GM23338 (cell line): ENCODE results near the gene CADPS2. TPM values are rescaled to one million over a fixed set of nuclear protein-coding genes. Genes with fewer than 3 reads are reported as not detected.

Experiments
- ATAC-seq: fragments of 200-7000 bp; cut with Tn5 transposase; 3 replicates; pipeline ENCODE4 v1.9.1; 2020
- DNase-seq: peaks from one replicate; pipeline ENCODE4 v3.0.0-alpha.2; 2015; ENCODE audit warnings: low spot score
- H2AFZ ChIP-seq: fragments of 200-600 bp; sonication (generic); 2 replicates; pipeline ENCODE4 v1.8.0; 2016; ENCODE audit warnings: antibody characterized with exemption, mild to moderate bottlenecking, moderate library complexity
- H3F3A ChIP-seq: fragments of 200-600 bp; sonication (generic); replicated peaks from 2 replicates; pipeline ENCODE4 v1.8.0; 2017; ENCODE audit warnings: antibody characterized with exemption, mixed run types, low read depth
- H3K27ac ChIP-seq: fragments of 200-600 bp; sonication (generic); 2 replicates; pipeline ENCODE4 v1.6.1; 2016; ENCODE audit warnings: low read depth
- H3K27me3 ChIP-seq: fragments of 200-600 bp; sonication (generic); 2 replicates; pipeline ENCODE4 v1.8.0; 2016; ENCODE audit warnings: mild to moderate bottlenecking, mixed run types, moderate library complexity; ENCODE audit not compliant: insufficient read depth
- H3K36me3 ChIP-seq: fragments of 200-600 bp; sonication (generic); 2 replicates; pipeline ENCODE4 v1.8.0; 2016; ENCODE audit warnings: mild to moderate bottlenecking; ENCODE audit not compliant: insufficient read depth
- H3K4me1 ChIP-seq: fragments of 200-600 bp; sonication (generic); 2 replicates; pipeline ENCODE4 v1.8.0; 2016; ENCODE audit warnings: mild to moderate bottlenecking, moderate library complexity; ENCODE audit not compliant: insufficient read depth
- H3K4me2 ChIP-seq: fragments of 200-600 bp; sonication (generic); 2 replicates; pipeline ENCODE4 v1.7.1; 2017; ENCODE audit warnings: mixed run types
- H3K4me3 ChIP-seq: fragments of 200-600 bp; sonication (generic); 2 replicates; pipeline ENCODE4 v1.6.1; 2016; ENCODE audit warnings: mixed run types
- H3K79me2 ChIP-seq: fragments of 200-600 bp; sonication (generic); replicated peaks from 2 replicates; pipeline ENCODE4 v1.8.0; 2017; ENCODE audit warnings: mild to moderate bottlenecking; ENCODE audit not compliant: insufficient read depth
- H3K9me2 ChIP-seq: fragments of 200-600 bp; sonication (generic); 2 replicates; pipeline ENCODE4 v1.8.0; 2017; ENCODE audit not compliant: insufficient read depth
- H4K20me1 ChIP-seq: fragments of 200-600 bp; sonication (generic); replicated peaks from 2 replicates; pipeline ENCODE4 v1.8.0; 2017; ENCODE audit warnings: mild to moderate bottlenecking; ENCODE audit not compliant: insufficient read depth
- H3K27ac Mint-ChIP-seq: 2 replicates; pipeline ENCODE4 v1.8.0; 2020; ENCODE audit warnings: inconsistent platforms, mild to moderate bottlenecking, moderate library complexity, mixed read lengths
- H3K27me3 Mint-ChIP-seq: 3 replicates; pipeline ENCODE4 v1.8.0; 2022; ENCODE audit warnings: low read depth, mild to moderate bottlenecking, moderate library complexity, mixed read lengths, inconsistent platforms; ENCODE audit not compliant: insufficient read depth, poor library complexity
- H3K36me3 Mint-ChIP-seq: 3 replicates; pipeline ENCODE4 v1.8.0; 2021; ENCODE audit warnings: low read depth, mild to moderate bottlenecking, inconsistent platforms, moderate library complexity, mixed read lengths
- H3K4me1 Mint-ChIP-seq: 3 replicates; pipeline ENCODE4 v1.8.0; 2020; ENCODE audit warnings: mild to moderate bottlenecking, inconsistent platforms, mixed read lengths
- H3K4me3 Mint-ChIP-seq: 3 replicates; pipeline ENCODE4 v1.8.0; 2021; ENCODE audit warnings: moderate library complexity, mild to moderate bottlenecking, inconsistent platforms, mixed read lengths
- H3K9me3 Mint-ChIP-seq: 3 replicates; pipeline ENCODE4 v1.8.0; 2020; ENCODE audit warnings: moderate library complexity, mild to moderate bottlenecking, inconsistent platforms, mixed read lengths
- CREB1 ChIP-seq: fragments of 250-450 bp; sonication (Bioruptor Pico); IDR thresholded peaks from 2 replicates; pipeline ENCODE4 v1.5.0; 2020; ENCODE audit warnings: low read depth, mild to moderate bottlenecking, moderate library complexity
- CTCF ChIP-seq, 2 experiments: fragments of 200-600 bp in 1 of 2; sonication (generic) in 1 of 2; conservative IDR thresholded peaks; 2 replicates each; pipeline versions ENCODE4 v1.5.1 to v1.6.1; 2016 to 2017; ENCODE audit warnings: antibody characterized with exemption in 2 of 2, low read depth in 2 of 2, mild to moderate bottlenecking in 2 of 2, moderate library complexity in 1 of 2
- ETS1 ChIP-seq: IDR thresholded peaks from 2 replicates; pipeline ENCODE4 v1.6.1; 2016; ENCODE audit warnings: antibody characterized with exemption
- EZH2 ChIP-seq: fragments of 200-600 bp; sonication (generic); IDR thresholded peaks from one replicate; pipeline ENCODE4 v1.8.0; 2017; ENCODE audit warnings: antibody characterized with exemption, mild to moderate bottlenecking, low read depth; ENCODE audit not compliant: unreplicated experiment
- EZH2phosphoT487 ChIP-seq: fragments of 200-600 bp; sonication (generic); IDR thresholded peaks from one replicate; pipeline ENCODE4 v1.8.1; 2018; ENCODE audit warnings: antibody characterized with exemption; ENCODE audit not compliant: unreplicated experiment
- JUNB ChIP-seq: IDR thresholded peaks from one replicate; pipeline ENCODE4 v1.6.1; 2016; ENCODE audit warnings: antibody characterized with exemption; ENCODE audit not compliant: unreplicated experiment
- NANOG ChIP-seq: IDR thresholded peaks from 2 replicates; pipeline ENCODE4 v1.6.1; 2016; ENCODE audit warnings: antibody characterized with exemption, borderline replicate concordance
- POLR2AphosphoS5 ChIP-seq: IDR thresholded peaks from 2 replicates; pipeline ENCODE4 v1.6.1; 2016; ENCODE audit warnings: antibody characterized with exemption, low read depth
- STAT1 ChIP-seq: IDR thresholded peaks from one replicate; pipeline ENCODE4 v1.6.1; 2016; ENCODE audit warnings: antibody characterized with exemption; ENCODE audit not compliant: unreplicated experiment
- ZNF114 ChIP-seq: fragments of 250-450 bp; sonication (Bioruptor Pico); IDR thresholded peaks from 2 replicates; pipeline ENCODE4 v1.5.0; 2020; ENCODE audit warnings: mild to moderate bottlenecking, moderate library complexity
- ZNF331 ChIP-seq: fragments of 250-450 bp; sonication (Bioruptor Pico); IDR thresholded peaks from 2 replicates; pipeline ENCODE4 v1.5.0; 2020; ENCODE audit warnings: low read depth, mild to moderate bottlenecking, moderate library complexity
- ZNF462 ChIP-seq: fragments of 250-450 bp; sonication (Bioruptor Pico); IDR thresholded peaks from 2 replicates; pipeline ENCODE4 v1.5.0; 2020; ENCODE audit warnings: mild to moderate bottlenecking, moderate library complexity
- polyA plus RNA-seq: library from polyadenylated mRNA; unstranded; fragments of >200 nt; fragmentation: Nextera tagmentation; extraction: Ambion mirVana; gene quantifications from 2 replicates; pipeline ENCODE4 v1.2.1, GENCODE V29; 2016
- total RNA-seq: library from RNA; depleted of rRNA; stranded (reverse); fragments of >200 nt; shearing (Covaris generic); gene quantifications from 2 replicates; pipeline ENCODE4 v1.2.3, GENCODE V29; 2014
- TF ChIP-seq, protein P1 (sequence below): IDR thresholded peaks from one replicate; pipeline ENCODE4 v1.6.1; 2018; ENCODE audit warnings: antibody characterized with exemption; ENCODE audit not compliant: unreplicated experiment

Gene CADPS2
- total and polyA plus RNA-seq, 2 experiments from 2014 or later: 16.3 to 36.9 TPM

DNA sequence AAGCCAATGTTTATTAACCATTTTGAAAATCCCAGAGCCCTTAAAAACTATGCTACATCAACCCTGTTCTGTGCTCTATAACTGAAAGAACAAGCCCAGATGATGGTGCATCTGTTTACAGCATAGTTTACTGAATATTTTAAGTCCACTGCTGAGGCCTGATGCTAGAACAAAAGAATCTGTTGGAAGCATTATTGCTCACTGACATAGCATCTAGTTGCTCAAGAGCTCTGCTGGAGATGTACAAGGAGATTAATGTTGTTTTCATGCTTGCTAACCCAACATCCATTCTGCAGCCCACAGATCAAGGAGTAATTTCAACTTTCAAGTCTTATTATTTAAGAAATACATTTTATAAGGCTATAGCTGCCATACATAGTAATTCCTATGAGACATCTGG is 400.4 kb downstream of the CADPS2 start:
- H3K9me3 Mint-ChIP-seq: no peaks in the 10 kb centered on the region
- TF ChIP-seq ETS1: no peak
- TF ChIP-seq EZH2: no peak
- no peak for TF ChIP-seq POLR2AphosphoS5
- TF ChIP-seq STAT1: no peak
- TF ChIP-seq NANOG: no peak
- no peak for TF ChIP-seq JUNB
- TF ChIP-seq CREB1 (CRISPR knock-in tag): no peak
- TF ChIP-seq ZNF462 (CRISPR knock-in tag): no peak
- no peak for TF ChIP-seq ZNF114 (CRISPR knock-in tag)
- no peak for TF ChIP-seq ZNF331
- no peak for TF ChIP-seq EZH2phosphoT487
- no peak for TF ChIP-seq CTCF (conservative IDR thresholded peaks at IDR 0.05; ENCODE audit: low read depth in 2 of 2)
- TF ChIP-seq, protein P1, sequence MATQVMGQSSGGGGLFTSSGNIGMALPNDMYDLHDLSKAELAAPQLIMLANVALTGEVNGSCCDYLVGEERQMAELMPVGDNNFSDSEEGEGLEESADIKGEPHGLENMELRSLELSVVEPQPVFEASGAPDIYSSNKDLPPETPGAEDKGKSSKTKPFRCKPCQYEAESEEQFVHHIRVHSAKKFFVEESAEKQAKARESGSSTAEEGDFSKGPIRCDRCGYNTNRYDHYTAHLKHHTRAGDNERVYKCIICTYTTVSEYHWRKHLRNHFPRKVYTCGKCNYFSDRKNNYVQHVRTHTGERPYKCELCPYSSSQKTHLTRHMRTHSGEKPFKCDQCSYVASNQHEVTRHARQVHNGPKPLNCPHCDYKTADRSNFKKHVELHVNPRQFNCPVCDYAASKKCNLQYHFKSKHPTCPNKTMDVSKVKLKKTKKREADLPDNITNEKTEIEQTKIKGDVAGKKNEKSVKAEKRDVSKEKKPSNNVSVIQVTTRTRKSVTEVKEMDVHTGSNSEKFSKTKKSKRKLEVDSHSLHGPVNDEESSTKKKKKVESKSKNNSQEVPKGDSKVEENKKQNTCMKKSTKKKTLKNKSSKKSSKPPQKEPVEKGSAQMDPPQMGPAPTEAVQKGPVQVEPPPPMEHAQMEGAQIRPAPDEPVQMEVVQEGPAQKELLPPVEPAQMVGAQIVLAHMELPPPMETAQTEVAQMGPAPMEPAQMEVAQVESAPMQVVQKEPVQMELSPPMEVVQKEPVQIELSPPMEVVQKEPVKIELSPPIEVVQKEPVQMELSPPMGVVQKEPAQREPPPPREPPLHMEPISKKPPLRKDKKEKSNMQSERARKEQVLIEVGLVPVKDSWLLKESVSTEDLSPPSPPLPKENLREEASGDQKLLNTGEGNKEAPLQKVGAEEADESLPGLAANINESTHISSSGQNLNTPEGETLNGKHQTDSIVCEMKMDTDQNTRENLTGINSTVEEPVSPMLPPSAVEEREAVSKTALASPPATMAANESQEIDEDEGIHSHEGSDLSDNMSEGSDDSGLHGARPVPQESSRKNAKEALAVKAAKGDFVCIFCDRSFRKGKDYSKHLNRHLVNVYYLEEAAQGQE: no peak

More for the DNA sequence above, 400.4 kb downstream of the CADPS2 start:
- Histone ChIP-seq H3K27ac (no peak overlapping the region), H4K20me1 (no peaks in the 10 kb centered on the region), H3K79me2 (no peaks in the 10 kb centered on the region), H3K27me3 (no peaks in the 10 kb centered on the region), H3K4me2 (no peak overlapping the region), H2AFZ (no peak overlapping the region), H3F3A (no peaks in the 10 kb centered on the region), H3K4me3 (no peak overlapping the region), H3K4me1 (no peaks in the 10 kb centered on the region), H3K36me3 (no peaks in the 10 kb centered on the region), H3K9me2 (no peaks in the 10 kb centered on the region)
- H3K36me3 Mint-ChIP-seq: no peaks in the 10 kb centered on the region
- H3K4me1 Mint-ChIP-seq: peaks cover 8% of the 10 kb centered on the region; the same call in 2 of the 3 replicates
- peaks cover 3% of the 10 kb centered on the region for H3K27me3 Mint-ChIP-seq
- no peak overlapping the region for H3K4me3 Mint-ChIP-seq
- DNase-seq (no peak), ATAC-seq (no peak)
- H3K27ac Mint-ChIP-seq: no peak overlapping the region
